ENCODE results near the gene POLD2.

The POLD2 gene

DNA sequence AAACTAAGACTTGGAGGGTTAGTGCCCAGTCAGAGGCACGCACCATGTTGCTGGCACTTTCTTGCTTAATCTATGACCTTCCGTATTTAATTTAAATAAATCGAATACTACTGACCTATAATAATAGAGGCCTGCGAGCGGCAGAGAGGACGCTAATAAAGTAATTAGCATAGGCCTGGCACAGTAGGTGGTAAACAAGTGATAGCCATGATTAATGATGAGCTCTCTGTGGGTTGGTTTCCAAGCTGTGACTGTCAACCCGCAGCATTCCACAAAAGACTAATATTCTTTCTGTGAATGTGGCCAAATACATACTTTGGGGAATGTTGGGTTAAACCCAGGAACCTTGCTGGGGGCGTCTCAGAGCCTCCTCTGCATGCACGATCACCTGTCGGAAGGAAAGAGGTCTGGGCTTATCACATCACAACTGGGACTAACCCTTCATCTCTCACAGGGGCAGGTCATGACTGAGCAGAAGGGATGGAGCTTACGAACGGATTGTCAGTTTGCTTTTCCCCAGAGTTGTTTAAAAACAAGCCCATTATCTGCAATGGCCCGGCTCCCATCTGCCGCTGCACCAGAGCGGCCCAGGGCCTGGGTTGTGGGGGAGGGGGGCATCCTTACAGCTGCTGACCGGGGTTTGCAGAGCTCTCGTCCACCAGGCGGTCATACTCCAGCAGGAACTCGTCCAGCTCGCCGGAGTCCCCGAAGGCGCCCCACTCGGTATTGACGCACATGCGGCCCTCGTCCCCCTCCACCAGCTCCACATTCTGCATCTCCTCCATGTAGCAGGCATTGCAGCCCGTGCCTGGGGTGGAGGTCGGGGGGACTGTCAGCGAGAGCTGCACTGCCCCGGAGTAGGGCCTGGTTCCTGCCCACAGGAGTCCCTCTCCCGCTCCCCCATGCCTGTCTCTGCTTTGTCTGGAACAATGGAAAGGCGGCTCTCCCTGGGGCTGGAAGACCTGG lies 24.0 kb upstream of the POLD2 start:
- H2BK120ac ChIP-seq (ENCODE audit: low read depth, low read length), result no peak overlapping the region
- peak overlapping the region; percentile 37 for H2AFZ ChIP-seq (ENCODE audit: low read length)
- peak overlapping the region; percentile 6 for H3K23ac ChIP-seq (ENCODE audit: low read depth, low read length, poor library complexity)
- H3K27ac ChIP-seq (replicated peaks; ENCODE audit: low read length), result no peak overlapping the region
- WGBS, 2 donors (ENCODE audit: extremely low coverage in 2 of 2, insufficient read length in 2 of 2, insufficient replicate concordance in 1 of 2), result no CpG with 5 or more reads among the region's 33 CpGs
- H3K4me2 ChIP-seq (ENCODE audit: insufficient read depth, low read length, poor library complexity, severe bottlenecking), result no peak overlapping the region
- H3K14ac ChIP-seq (ENCODE audit: low read length), result no peak overlapping the region
- H3K4ac ChIP-seq (ENCODE audit: low read length), result no peak overlapping the region
- peaks cover 7 to 88% (median 26%) of the 10 kb centered on the region in 3 experiments for H3K27me3 ChIP-seq (ENCODE audit: control insufficient read depth in 3 of 3, insufficient read depth in 3 of 3, low read depth in 1 of 3, low read length in 3 of 3)
- H3K9ac ChIP-seq (ENCODE audit: low read depth, low read length, poor library complexity), result no peak overlapping the region
- no peak overlapping the region for H2BK15ac ChIP-seq (ENCODE audit: low read length)
- peaks cover 6 to 7% of the 10 kb centered on the region in 2 donors for H3K9me3 ChIP-seq (replicated peaks in 1 of 2; ENCODE audit: control insufficient read depth in 2 of 2, insufficient read depth in 1 of 2, low read depth in 1 of 2, low read length in 2 of 2)
- H2BK5ac ChIP-seq (ENCODE audit: low read length), result no peak overlapping the region
- no peak for DNase-seq (ENCODE audit: low spot score)
- no peak overlapping the region for H4K8ac ChIP-seq (ENCODE audit: low read depth, low read length)
- no peak overlapping the region for H2AK5ac ChIP-seq (ENCODE audit: low read depth, low read length)
- peaks cover 5 to 16% of the 10 kb centered on the region in 2 donors for H3K4me1 ChIP-seq (ENCODE audit: control insufficient read depth in 2 of 2, insufficient read depth in 1 of 2, low read depth in 1 of 2, low read length in 2 of 2)
- H4K91ac ChIP-seq (ENCODE audit: low read depth, low read length, poor library complexity), result no peak overlapping the region
- H3K4me3 ChIP-seq (ENCODE audit: low read length in 2 of 2), result no peak overlapping the region
- peak overlapping the region; percentile 76 for H3K18ac ChIP-seq (ENCODE audit: low read length)
- H2BK12ac ChIP-seq (ENCODE audit: low read length), result no peak overlapping the region
- no peaks in the 10 kb centered on the region for H3K79me1 ChIP-seq (ENCODE audit: low read depth, low read length)
- no peaks in the 10 kb centered on the region for H3K36me3 ChIP-seq (replicated peaks in 1 of 2; ENCODE audit: control insufficient read depth in 2 of 2, insufficient read depth in 2 of 2, low read length in 2 of 2)

GRCh38 chr7:44145969-44146911 lies 22.9 kb upstream of the POLD2 start:
- Histone ChIP-seq H3K27ac (replicated peaks; ENCODE audit: low read length) (no peak overlapping the region), H3K27me3 (ENCODE audit: control insufficient read depth in 3 of 3, insufficient read depth in 3 of 3, low read depth in 1 of 3, low read length in 3 of 3) (peaks cover 7 to 86% (median 26%) of the 10 kb centered on the region in 3 experiments), H2BK5ac (ENCODE audit: low read length) (no peak overlapping the region), H3K18ac (ENCODE audit: low read length) (peak overlapping the region; percentile 97), H3K14ac (ENCODE audit: low read length) (peak overlapping the region; percentile 99), H3K23ac (ENCODE audit: low read depth, low read length, poor library complexity) (peak overlapping the region; percentile 76), H3K9me3 (replicated peaks in 1 of 2; ENCODE audit: control insufficient read depth in 2 of 2, insufficient read depth in 1 of 2, low read depth in 1 of 2, low read length in 2 of 2) (peaks cover 6 to 7% of the 10 kb centered on the region in 2 donors), H3K4ac (ENCODE audit: low read length) (no peak overlapping the region), H2BK12ac (ENCODE audit: low read length) (no peak overlapping the region), H4K8ac (ENCODE audit: low read depth, low read length) (no peak overlapping the region), H3K4me3 (ENCODE audit: low read length in 2 of 2) (peak overlapping the region in 1 of 2 donors; percentile 79), H3K4me1 (ENCODE audit: control insufficient read depth in 2 of 2, insufficient read depth in 1 of 2, low read depth in 1 of 2, low read length in 2 of 2) (peaks cover 5 to 18% of the 10 kb centered on the region in 2 donors), H2BK120ac (ENCODE audit: low read depth, low read length) (no peak overlapping the region), H3K4me2 (ENCODE audit: insufficient read depth, low read length, poor library complexity, severe bottlenecking) (peak overlapping the region; percentile 85), H2AFZ (ENCODE audit: low read length) (peak overlapping the region; percentile 68), H2AK5ac (ENCODE audit: low read depth, low read length) (peak overlapping the region; percentile 39), H2BK15ac (ENCODE audit: low read length) (no peak overlapping the region), H4K91ac (ENCODE audit: low read depth, low read length, poor library complexity) (no peak overlapping the region), H3K79me1 (ENCODE audit: low read depth, low read length) (no peaks in the 10 kb centered on the region), H3K36me3 (replicated peaks in 1 of 2; ENCODE audit: control insufficient read depth in 2 of 2, insufficient read depth in 2 of 2, low read length in 2 of 2) (no peaks in the 10 kb centered on the region), H3K9ac (ENCODE audit: low read depth, low read length, poor library complexity) (peak overlapping the region; percentile 85)
- DNase-seq (ENCODE audit: low spot score), result peak; percentile 77
- WGBS, 2 donors (ENCODE audit: extremely low coverage in 2 of 2, insufficient read length in 2 of 2, insufficient replicate concordance in 1 of 2), result no CpG with 5 or more reads among the region's 65 CpGs

GRCh38 chr7:44145479-44145968 lies 22.2 kb upstream of the POLD2 start:
- DNase-seq (ENCODE audit: low spot score), result peak; percentile 31
- no CpG with 5 or more reads among the region's 53 CpGs for WGBS, 2 donors (ENCODE audit: extremely low coverage in 2 of 2, insufficient read length in 2 of 2, insufficient replicate concordance in 1 of 2)

More at GRCh38 chr7:44145479-44145968, 22.2 kb upstream of the POLD2 start:
- H2BK15ac ChIP-seq (ENCODE audit: low read length), result no peak overlapping the region
- H3K4me3 ChIP-seq (ENCODE audit: low read length in 2 of 2), result peak overlapping the region in 1 of 2 donors; percentile 79
- no peak overlapping the region for H2BK120ac ChIP-seq (ENCODE audit: low read depth, low read length)
- H3K14ac ChIP-seq (ENCODE audit: low read length), result peak overlapping the region; percentile 99
- H3K9me3 ChIP-seq (replicated peaks in 1 of 2; ENCODE audit: control insufficient read depth in 2 of 2, insufficient read depth in 1 of 2, low read depth in 1 of 2, low read length in 2 of 2), result peaks cover 6 to 7% of the 10 kb centered on the region in 2 donors
- H2AK5ac ChIP-seq (ENCODE audit: low read depth, low read length), result peak overlapping the region; percentile 39
- peak overlapping the region; percentile 85 for H3K4me2 ChIP-seq (ENCODE audit: insufficient read depth, low read length, poor library complexity, severe bottlenecking)
- H3K4ac ChIP-seq (ENCODE audit: low read length), result no peak overlapping the region
- H3K23ac ChIP-seq (ENCODE audit: low read depth, low read length, poor library complexity), result peak overlapping the region; percentile 90
- peaks cover 5 to 18% of the 10 kb centered on the region in 2 donors for H3K4me1 ChIP-seq (ENCODE audit: control insufficient read depth in 2 of 2, insufficient read depth in 1 of 2, low read depth in 1 of 2, low read length in 2 of 2)
- H3K27me3 ChIP-seq (ENCODE audit: control insufficient read depth in 3 of 3, insufficient read depth in 3 of 3, low read depth in 1 of 3, low read length in 3 of 3), result peaks cover 7 to 82% (median 26%) of the 10 kb centered on the region in 3 experiments
- no peak overlapping the region for H4K8ac ChIP-seq (ENCODE audit: low read depth, low read length)
- no peak overlapping the region for H2BK12ac ChIP-seq (ENCODE audit: low read length)
- H3K9ac ChIP-seq (ENCODE audit: low read depth, low read length, poor library complexity), result peak overlapping the region; percentile 79
- H2AFZ ChIP-seq (ENCODE audit: low read length), result peak overlapping the region; percentile 68
- no peak overlapping the region for H2BK5ac ChIP-seq (ENCODE audit: low read length)
- H3K18ac ChIP-seq (ENCODE audit: low read length), result peak overlapping the region; percentile 89
- no peaks in the 10 kb centered on the region for H3K79me1 ChIP-seq (ENCODE audit: low read depth, low read length)
- H4K91ac ChIP-seq (ENCODE audit: low read depth, low read length, poor library complexity), result no peak overlapping the region
- H3K36me3 ChIP-seq (replicated peaks in 1 of 2; ENCODE audit: control insufficient read depth in 2 of 2, insufficient read depth in 2 of 2, low read length in 2 of 2), result no peaks in the 10 kb centered on the region
- no peak overlapping the region for H3K27ac ChIP-seq (replicated peaks; ENCODE audit: low read length)

All from neuronal stem cell (in vitro differentiated cells).